ENCODE results near the gene PI4KA.
"Not testable (repeated sequence)": the region's sequence is repeated elsewhere in the genome, so short reads cannot be mapped to it uniquely, and the experiment has no call there.

The PI4KA gene

DNA sequence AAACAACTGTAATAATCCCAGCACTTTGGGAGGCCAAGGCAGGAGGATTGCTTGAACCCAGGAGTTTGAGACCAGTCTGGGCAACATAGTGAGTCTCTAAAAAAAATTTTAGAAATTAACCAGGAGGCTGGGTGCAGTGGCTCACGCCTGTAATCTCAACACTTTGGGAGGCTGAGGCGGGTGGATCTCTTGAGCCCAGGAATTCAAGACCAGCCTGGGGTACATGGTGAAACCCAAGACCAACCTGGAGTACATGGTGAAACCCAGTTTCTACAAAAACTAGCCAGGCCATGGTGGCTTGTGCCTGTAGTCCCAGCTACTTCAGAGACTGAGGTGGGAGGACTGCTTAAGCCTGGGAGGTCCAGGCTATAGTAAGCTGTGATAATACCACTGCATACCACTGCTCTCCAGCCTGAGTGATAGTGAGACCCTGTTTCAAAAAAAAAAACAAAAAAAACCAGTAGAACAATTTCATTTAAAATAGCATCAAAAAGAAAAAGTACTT lies 11.2 kb downstream of the PI4KA start:
- no peak for DNase-seq (ENCODE audit: low read depth)

GRCh38 chr22:20844055-20845037 lies 14.3 kb downstream of the PI4KA start:
- DNase-seq (ENCODE audit: low read depth), result no peak

DNA sequence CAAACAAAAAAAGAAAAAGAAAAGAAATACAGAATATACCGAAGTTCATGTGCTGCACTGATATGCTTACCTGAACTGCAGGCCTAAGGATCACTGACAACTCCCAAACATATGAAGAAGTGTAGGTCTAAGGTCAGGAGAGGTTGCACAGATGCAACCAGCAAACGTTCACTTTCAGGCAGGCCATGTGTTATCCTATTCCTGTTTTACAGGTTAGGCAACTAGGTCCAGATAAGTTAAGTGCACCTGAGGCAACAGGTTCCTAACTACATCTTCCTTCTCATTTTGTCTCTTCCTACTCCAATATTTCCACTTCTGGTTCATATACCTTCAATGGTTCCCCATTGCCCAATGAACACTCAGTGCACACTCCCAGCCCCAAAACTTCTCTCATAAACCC lies 15.1 kb downstream of the PI4KA start:
- DNase-seq (ENCODE audit: low read depth), result no peak

DNA sequence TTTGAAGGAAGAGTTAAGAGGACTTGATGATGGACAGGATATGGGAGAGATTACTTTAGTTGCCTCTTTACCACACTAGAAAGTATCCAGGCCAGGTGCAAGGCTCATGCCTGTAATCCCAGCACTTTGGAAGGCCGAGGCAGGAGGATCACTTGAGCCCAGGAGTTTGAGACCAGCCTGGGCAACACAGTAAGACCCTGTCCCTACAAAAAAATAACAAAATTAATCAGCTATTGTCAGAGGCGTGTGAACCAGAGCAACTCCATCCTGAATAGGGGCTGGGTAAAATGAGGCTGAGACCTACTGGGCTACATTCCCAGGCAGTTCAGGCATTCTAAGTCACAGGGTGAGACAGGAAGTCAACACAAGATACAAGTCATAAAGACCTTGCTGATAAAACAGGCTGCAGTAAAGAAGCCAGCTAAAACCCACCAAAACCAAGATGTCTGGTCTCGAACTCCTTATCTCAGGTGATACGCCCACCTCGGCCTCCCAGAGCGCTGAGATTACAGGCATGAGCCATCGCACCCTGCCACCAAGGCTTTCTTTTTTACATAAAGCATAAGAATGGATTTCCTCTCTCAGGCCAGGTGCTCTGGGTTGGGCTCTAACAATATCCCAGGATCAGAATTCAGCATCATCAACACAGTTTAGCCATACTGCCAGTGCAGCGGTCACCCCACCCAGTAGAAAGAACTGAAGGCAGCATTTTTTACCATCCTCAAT lies 17.8 kb downstream of the PI4KA start:
- no peak for DNase-seq (ENCODE audit: low read depth)

DNA sequence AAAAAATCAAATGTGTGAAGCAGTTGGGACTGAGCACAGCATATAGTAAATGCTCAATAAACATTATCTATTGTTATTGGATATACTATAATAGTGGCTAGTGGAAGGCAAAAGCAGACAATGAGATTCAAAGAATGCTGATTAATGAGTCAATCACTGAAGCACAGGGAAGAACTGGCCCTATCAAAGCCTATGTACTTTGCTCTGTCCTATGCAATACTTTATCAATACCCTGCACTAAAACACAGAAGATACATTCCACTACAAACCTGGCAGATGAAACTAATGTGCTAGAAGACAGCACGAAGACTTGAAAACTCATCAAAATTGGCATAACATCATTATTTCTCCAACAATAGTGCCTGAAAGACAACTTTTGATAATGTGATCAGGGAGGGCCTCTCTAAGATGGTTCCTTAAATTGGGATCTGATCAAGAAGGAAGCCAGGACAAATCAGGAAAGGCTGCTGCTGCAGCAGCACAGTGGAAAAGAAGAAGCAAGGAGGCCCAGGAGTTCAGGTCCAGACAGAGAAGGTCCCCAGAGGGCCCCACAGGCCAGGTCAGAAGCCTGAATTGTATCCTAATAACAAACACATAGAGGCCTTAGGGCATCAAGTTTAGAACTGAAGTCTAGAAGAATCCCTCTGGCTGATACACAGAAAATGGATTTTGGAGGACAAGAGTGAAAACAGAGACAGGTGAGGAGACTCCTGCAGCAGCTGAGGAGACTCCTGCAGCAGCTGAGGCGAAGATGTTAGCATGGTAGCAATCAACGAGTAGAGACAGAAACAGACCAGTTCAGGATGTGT lies 18.6 kb downstream of the PI4KA start:
- no peak for DNase-seq (ENCODE audit: low read depth)

GRCh38 chr22:20839354-20839753 lies 19.3 kb downstream of the PI4KA start:
- not testable (repeated sequence) for DNase-seq (ENCODE audit: low read depth)

GRCh38 chr22:20836987-20837823 lies 21.4 kb downstream of the PI4KA start:
- DNase-seq (ENCODE audit: low read depth), result no peak

DNA sequence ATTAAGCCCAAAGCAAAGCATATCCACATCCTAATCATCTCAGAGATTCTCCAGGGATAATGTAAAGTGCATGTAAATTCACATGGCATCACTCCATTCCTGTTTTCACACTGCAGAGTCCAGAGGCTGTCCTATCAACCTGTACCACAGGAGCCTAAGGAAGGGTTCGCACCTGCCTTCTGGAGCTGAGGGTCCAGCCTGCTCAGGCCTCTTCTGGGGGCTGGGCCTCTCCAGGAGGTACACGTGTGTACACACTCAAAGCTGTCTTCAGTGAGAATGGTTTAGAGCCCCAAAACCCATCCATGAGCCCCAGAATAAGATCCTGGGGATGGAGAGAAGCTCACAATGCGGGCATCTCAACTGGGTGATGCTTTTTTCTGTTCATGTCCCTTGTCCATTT lies 23.9 kb downstream of the PI4KA start:
- no peak for DNase-seq (ENCODE audit: low read depth)

DNA sequence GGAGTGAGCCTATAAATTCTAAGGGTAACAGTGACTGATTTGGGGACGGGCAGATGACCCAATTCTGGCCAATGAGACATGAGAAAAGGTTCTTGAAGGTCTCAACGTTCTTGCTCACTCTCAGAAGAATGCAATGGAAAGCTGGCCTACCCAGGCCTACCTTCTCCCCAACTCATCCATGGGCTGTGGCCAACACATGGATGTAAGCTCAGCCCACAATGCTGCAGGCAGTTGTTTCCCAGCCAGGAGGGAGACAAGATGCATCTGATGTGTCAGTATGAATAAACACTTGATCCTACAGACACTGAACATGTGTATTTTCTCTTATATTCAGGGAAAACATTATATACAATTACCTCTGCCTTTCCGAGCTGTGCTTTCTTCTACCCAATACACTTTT lies 24.4 kb downstream of the PI4KA start:
- no peak for DNase-seq (ENCODE audit: low read depth)

GRCh38 chr22:20833225-20833665 lies 25.4 kb downstream of the PI4KA start:
- no peak for DNase-seq (ENCODE audit: low read depth)

GRCh38 chr22:20829491-20830134 lies 29.0 kb downstream of the PI4KA start:
- no peak for DNase-seq (ENCODE audit: low read depth)

DNA sequence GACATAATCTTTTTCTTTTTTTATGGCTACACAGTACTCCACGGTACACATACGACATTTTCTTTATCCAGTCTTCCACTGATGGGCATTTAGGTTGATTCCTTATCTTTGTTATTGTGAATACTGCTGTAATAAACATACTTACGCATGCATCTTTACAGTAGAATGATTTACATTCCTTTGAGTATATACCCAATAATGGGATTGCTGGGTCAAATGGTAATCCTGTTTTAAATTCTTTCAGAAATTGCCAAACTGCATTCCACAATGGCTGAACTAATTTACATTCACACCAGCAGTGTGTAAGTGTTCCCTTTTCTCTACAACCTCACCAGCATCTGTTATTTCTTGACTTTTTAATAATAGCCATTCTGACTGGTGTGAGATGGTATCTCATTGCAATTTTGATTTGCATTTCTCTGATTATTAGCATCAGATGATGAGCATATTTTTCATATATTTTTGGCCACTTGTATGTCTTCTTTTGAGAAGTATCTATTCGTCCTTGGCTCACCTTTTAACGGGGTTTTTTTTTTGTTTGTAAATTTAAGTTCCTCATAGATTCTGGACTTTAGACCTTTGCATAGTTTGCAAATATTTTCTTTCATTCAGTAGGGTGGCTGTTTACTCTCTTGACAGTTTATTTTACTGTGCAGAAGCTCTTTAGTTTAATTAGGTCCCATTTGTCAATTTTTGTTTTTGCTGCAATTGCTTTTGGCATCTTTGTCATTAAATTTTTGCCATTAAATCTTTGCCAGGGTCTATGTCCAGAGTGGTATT lies 32.0 kb downstream of the PI4KA start:
- peak; percentile 6 for DNase-seq (ENCODE audit: low read depth)

GRCh38 chr22:20825624-20826023 lies 33.0 kb downstream of the PI4KA start:
- no peak for DNase-seq (ENCODE audit: low read depth)

DNA sequence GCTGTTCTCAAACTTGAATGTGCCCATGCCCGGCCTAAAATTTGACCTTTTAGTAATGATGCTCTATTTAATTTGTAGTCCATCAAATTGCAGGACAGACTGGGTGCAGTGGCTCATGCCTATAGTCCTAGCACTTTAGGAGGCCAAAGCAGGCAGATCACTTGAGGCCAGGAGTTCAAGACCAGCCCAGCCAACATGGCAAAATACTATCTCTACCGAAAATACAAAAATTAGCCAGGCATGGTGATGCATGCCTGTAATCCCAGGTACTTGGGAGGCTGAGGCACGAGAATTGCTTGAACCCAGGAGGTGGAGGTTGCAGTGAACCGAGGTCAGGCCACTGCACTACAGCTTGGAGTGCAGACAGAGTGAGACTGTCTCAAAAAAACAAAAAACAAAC lies 33.4 kb downstream of the PI4KA start:
- DNase-seq (ENCODE audit: low read depth), result not testable (repeated sequence)

DNA sequence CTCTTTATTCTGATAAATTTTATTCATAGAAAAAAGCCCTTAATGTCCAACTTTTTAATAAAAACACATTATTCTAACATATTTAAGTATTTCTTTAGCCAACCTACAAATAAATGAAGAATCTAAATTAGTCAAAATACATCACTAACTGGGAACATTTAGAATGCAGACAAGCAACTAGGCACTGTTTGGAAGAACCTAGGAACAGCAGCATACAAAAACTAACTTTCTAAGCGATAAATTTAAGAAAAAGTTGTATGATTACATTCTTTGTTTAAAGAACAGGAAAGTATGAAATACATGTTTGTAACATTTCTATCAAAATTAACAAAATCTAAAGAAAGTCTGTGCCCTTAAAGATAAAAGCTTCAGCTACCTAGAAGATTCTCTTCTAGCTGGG lies 35.3 kb downstream of the PI4KA start:
- DNase-seq (ENCODE audit: low read depth), result no peak

DNA sequence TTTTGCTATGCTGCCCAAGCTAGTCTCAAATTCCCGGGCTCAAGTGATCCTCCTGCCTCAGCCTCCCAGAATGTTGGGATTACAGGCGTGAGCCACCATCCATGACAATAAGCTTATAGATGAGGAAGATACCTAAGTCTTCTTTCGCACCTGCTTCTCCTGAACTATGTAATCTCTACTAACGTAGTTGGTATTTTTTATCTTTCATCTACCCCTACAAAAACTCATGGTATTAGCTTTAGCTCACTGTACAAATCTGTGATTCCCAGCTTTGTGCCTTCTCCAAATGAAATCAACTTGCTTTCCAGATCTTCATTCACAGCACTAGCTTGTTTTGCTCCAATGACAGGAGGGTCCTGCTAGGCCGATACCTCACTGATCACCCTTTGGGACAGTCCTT lies 36.4 kb downstream of the PI4KA start:
- DNase-seq (ENCODE audit: low read depth), result no peak

GRCh38 chr22:20821717-20822239 lies 36.8 kb downstream of the PI4KA start:
- DNase-seq (ENCODE audit: low read depth), result not testable (repeated sequence)

- no peak for DNase-seq (ENCODE audit: low read depth)
Observed at GRCh38 chr22:20819471-20819870, 39.1 kb downstream of the PI4KA start.

DNA sequence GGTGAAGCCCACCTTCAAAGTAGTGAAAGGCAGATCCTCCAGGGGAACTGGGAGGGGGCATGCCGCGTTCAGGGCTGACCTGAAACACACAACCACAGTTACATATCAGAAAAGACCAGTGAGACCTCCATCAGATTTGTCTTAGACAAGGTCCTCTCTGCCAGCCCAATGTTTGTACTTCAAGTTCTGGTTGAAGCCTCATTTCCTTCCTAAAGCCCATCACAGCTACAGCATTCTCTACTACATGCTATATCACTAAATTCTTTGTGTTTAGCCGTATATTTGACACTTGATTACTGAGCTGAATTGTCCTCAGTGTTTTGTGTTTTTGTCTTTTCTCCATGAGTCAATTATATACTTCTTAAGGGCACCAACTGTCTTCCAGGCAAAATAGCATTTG lies 40.1 kb downstream of the PI4KA start:
- DNase-seq (ENCODE audit: low read depth), result no peak

- DNase-seq (ENCODE audit: low read depth), result no peak
Observed at GRCh38 chr22:20816559-20816958, 42.1 kb downstream of the PI4KA start.
